HL-60 (cell line): ENCODE measurements around the gene MSI2.
A peak's percentile ranks its signal among the peaks of the same experiment; 100 is the strongest.

Source experiments
- DNase-seq, 2 experiments: peaks; one replicate each; pipeline ENCODE4 v3.0.0-alpha.2; 2010 to 2020; ENCODE audit warnings: low read depth in 1 of 2, low spot score in 1 of 2
- H3K27ac ChIP-seq: fragments of 250-450 bp; sonication (Bioruptor Pico); replicated peaks from 2 replicates; pipeline ENCODE4 v1.5.1; 2020; ENCODE audit warnings: mild to moderate bottlenecking, moderate library complexity
- H3K27me3 ChIP-seq: fragments of 250-450 bp; sonication (Bioruptor Pico); 2 replicates; pipeline ENCODE4 v1.5.1; 2021; ENCODE audit warnings: mild to moderate bottlenecking, moderate library complexity; ENCODE audit not compliant: insufficient read depth, poor library complexity, severe bottlenecking
- H3K4me3 ChIP-seq: replicated peaks from 2 replicates; pipeline ENCODE4 v1.5.1; 2011; ENCODE audit warnings: mild to moderate bottlenecking, control low read depth, low read length; ENCODE audit not compliant: insufficient read depth
- CTCF ChIP-seq: IDR thresholded peaks from one replicate; pipeline ENCODE4 v1.5.1; 2011; ENCODE audit warnings: low read length, control low read depth, inconsistent platforms; ENCODE audit not compliant: insufficient read depth
- GABPA ChIP-seq: IDR thresholded peaks from 2 replicates; pipeline ENCODE4 v1.6.1; 2012; ENCODE audit warnings: low read depth
- POLR2AphosphoS5 ChIP-seq: IDR thresholded peaks from 2 replicates; pipeline ENCODE4 v1.6.1; 2012; ENCODE audit warnings: low read depth
- REST ChIP-seq: IDR thresholded peaks from 2 replicates; pipeline ENCODE4 v1.6.1; 2012; ENCODE audit warnings: low read depth; ENCODE audit not compliant: insufficient replicate concordance
- SPI1 ChIP-seq: IDR thresholded peaks from 2 replicates; pipeline ENCODE4 v1.6.1; 2012; ENCODE audit warnings: low read depth, mild to moderate bottlenecking, borderline replicate concordance

The MSI2 gene

GRCh38 chr17:57643062-57643461 is 386.7 kb downstream of the MSI2 start:
- TF ChIP-seq CTCF, result no peak
- TF ChIP-seq GABPA, result no peak
- TF ChIP-seq POLR2AphosphoS5, result no peak
- no peak for TF ChIP-seq SPI1
- DNase-seq, result no peak
- no peak overlapping the region for H3K4me3 ChIP-seq
- H3K27me3 ChIP-seq, result no peaks in the 10 kb centered on the region
- no peak overlapping the region for H3K27ac ChIP-seq

DNA sequence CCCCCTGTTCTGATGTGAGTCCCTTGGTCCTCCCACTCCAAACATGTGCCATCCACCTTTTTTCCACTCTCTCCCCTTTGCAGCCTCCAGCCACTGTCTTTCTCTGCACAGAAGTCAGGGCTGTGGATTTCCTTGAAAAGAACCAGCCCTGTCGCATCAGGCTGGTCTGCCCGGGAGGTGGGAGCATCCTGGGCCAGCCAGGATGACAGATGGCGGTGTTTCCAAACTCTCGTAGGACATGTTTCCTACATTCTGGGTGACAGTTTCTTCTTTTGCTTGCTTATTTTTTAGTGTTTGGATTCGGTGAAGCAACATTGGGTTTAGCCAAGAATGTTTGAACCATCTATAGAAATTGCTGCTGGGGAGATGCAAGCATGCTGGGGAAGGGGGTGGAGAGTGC is 388.0 kb downstream of the MSI2 start:
- H3K4me3 ChIP-seq, result no peak overlapping the region
- DNase-seq, result no peak
- no peaks in the 10 kb centered on the region for H3K27me3 ChIP-seq
- no peak overlapping the region for H3K27ac ChIP-seq
- TF ChIP-seq POLR2AphosphoS5, result no peak
- no peak for TF ChIP-seq SPI1
- TF ChIP-seq CTCF, result no peak
- TF ChIP-seq REST, result no peak
- TF ChIP-seq GABPA, result no peak

DNA sequence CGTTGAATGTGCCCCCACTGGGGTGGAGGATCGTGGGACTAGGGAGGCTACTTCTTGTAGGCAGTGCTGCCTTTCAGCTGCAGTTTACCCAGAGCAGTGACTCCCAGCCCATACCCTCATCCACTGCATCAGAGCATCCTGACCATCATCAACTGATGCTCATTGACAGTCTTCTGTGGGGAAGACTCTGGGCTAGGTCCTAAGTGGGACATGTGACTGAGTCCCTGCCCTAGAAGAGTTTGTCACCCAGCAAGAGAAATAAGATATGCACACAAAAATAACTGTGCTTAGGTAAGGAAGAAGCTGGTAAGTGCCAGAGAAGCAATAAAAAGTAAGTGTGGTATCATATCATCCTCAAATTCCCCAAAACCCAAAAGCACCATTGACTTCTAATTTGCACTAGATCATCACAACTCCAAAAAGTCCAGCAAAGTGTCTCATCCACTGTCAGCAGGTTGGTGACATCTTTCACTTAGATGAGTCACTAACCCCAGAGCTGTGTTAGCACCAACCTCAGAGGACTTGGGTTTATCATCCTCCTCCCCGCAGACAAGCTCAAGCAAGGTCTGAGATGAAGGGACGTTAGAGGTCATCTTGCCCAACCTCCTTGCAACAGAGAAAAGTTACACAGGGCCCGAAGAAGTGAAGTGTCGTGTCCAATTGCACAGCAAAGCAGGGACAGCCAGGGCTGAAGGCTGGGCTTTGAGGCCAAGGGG is 389.8 kb downstream of the MSI2 start:
- TF ChIP-seq GABPA (no peak), CTCF (no peak), POLR2AphosphoS5 (no peak)
- no peaks in the 10 kb centered on the region for H3K27me3 ChIP-seq
- H3K27ac ChIP-seq, result no peak overlapping the region
- peak; percentile 68 to 77 for DNase-seq
- H3K4me3 ChIP-seq, result no peak overlapping the region

- Histone ChIP-seq H3K27me3 (no peaks in the 10 kb centered on the region), H3K27ac (no peak overlapping the region), H3K4me3 (no peak overlapping the region)
- TF ChIP-seq POLR2AphosphoS5 (no peak), GABPA (no peak), SPI1 (no peak), REST (no peak)
- DNase-seq, result no peak
Measured at GRCh38 chr17:57648720-57649119, 392.4 kb downstream of the MSI2 start.
